ENCODE data around the gene PARD6B. TPM values are rescaled to one million over a fixed set of nuclear protein-coding genes. Genes with fewer than 3 reads are reported as not detected.
"Not testable (repeated sequence)": the region's sequence is repeated elsewhere in the genome, so short reads cannot be mapped to it uniquely, and the experiment has no call there.

The PARD6B gene
- total RNA-seq, 1 donor from 2014 or later, result 13.1 TPM

DNA sequence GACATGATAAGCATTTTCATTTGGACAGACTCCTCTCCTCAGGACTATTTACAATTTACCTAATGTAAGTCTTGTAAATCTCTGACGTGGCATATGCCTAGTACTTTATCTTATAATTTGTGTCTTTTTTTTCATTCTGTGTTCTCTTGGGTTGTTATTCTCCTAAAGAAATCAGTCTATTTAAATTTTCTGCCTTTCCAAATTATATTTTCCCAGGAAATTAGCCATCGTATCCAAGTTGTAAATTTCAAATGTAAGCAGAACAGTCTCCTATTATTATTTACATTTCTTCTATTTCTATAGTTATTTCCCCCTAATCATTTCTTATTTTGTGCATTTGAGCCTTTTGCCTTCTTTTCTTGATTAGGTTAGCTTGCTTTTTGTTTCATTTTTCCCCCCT lies 46.0 kb downstream of the PARD6B start:
- no peaks in the 10 kb centered on the region for H3K4me1 Mint-ChIP-seq (ENCODE audit: low read depth, unreplicated experiment)
- no peaks in the 10 kb centered on the region for H3K4me1 ChIP-seq (ENCODE audit: insufficient read depth, low read length)
- TF ChIP-seq EZH2 (IDR thresholded peaks at IDR 0.05; ENCODE audit: insufficient read depth, low read length), result no peak
- TF ChIP-seq, protein P1, sequence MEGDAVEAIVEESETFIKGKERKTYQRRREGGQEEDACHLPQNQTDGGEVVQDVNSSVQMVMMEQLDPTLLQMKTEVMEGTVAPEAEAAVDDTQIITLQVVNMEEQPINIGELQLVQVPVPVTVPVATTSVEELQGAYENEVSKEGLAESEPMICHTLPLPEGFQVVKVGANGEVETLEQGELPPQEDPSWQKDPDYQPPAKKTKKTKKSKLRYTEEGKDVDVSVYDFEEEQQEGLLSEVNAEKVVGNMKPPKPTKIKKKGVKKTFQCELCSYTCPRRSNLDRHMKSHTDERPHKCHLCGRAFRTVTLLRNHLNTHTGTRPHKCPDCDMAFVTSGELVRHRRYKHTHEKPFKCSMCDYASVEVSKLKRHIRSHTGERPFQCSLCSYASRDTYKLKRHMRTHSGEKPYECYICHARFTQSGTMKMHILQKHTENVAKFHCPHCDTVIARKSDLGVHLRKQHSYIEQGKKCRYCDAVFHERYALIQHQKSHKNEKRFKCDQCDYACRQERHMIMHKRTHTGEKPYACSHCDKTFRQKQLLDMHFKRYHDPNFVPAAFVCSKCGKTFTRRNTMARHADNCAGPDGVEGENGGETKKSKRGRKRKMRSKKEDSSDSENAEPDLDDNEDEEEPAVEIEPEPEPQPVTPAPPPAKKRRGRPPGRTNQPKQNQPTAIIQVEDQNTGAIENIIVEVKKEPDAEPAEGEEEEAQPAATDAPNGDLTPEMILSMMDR (IDR thresholded peaks at IDR 0.05; ENCODE audit: insufficient read depth, low read depth, low read length), result no peak
- H3K4me2 ChIP-seq (ENCODE audit: low read length), result no peak overlapping the region
- H3K79me2 ChIP-seq (ENCODE audit: insufficient read depth, low read length), result no peaks in the 10 kb centered on the region
- DNase-seq (ENCODE audit: low read depth), result no peak
- H3K27me3 ChIP-seq (ENCODE audit: insufficient read depth, low read length), result peaks cover 2% of the 10 kb centered on the region
- H2AFZ ChIP-seq (ENCODE audit: low read depth, low read length), result no peak overlapping the region
- no peak for FAIRE-seq
- no peaks in the 10 kb centered on the region for H3K36me3 Mint-ChIP-seq (ENCODE audit: low read depth, unreplicated experiment)
- H3K4me3 ChIP-seq (ENCODE audit: insufficient read depth, low read depth, low read length), result no peak overlapping the region
- H3K27me3 Mint-ChIP-seq (ENCODE audit: low read depth, unreplicated experiment), result no peaks in the 10 kb centered on the region
- H3K27ac ChIP-seq (ENCODE audit: low read depth, low read length), result no peak overlapping the region
- no peaks in the 10 kb centered on the region for H3K36me3 ChIP-seq (ENCODE audit: insufficient read depth, low read length)
- no peaks in the 10 kb centered on the region for H3K9me3 Mint-ChIP-seq (ENCODE audit: unreplicated experiment)
- no peak overlapping the region for H3K4me3 Mint-ChIP-seq (ENCODE audit: unreplicated experiment)
- H3K9me3 ChIP-seq (ENCODE audit: insufficient read depth, low read depth, low read length), result no peaks in the 10 kb centered on the region
- H3K27ac Mint-ChIP-seq (ENCODE audit: unreplicated experiment), result no peak overlapping the region
- no peak overlapping the region for H3K9ac ChIP-seq (ENCODE audit: low read length)
- no peaks in the 10 kb centered on the region for H4K20me1 ChIP-seq (ENCODE audit: insufficient read depth, low read length)

- not testable (repeated sequence) for H3K9me3 ChIP-seq (ENCODE audit: insufficient read depth, low read depth, low read length); H3K36me3 ChIP-seq (ENCODE audit: insufficient read depth, low read length); H3K4me3 Mint-ChIP-seq (ENCODE audit: unreplicated experiment); H3K4me1 Mint-ChIP-seq (ENCODE audit: low read depth, unreplicated experiment); H3K27ac Mint-ChIP-seq (ENCODE audit: unreplicated experiment); DNase-seq (ENCODE audit: low read depth); H3K27ac ChIP-seq (ENCODE audit: low read depth, low read length); H3K27me3 Mint-ChIP-seq (ENCODE audit: low read depth, unreplicated experiment); H3K79me2 ChIP-seq (ENCODE audit: insufficient read depth, low read length); H3K36me3 Mint-ChIP-seq (ENCODE audit: low read depth, unreplicated experiment); H3K9me3 Mint-ChIP-seq (ENCODE audit: unreplicated experiment); H3K4me3 ChIP-seq (ENCODE audit: insufficient read depth, low read depth, low read length); H4K20me1 ChIP-seq (ENCODE audit: insufficient read depth, low read length); H2AFZ ChIP-seq (ENCODE audit: low read depth, low read length); H3K27me3 ChIP-seq (ENCODE audit: insufficient read depth, low read length); H3K4me2 ChIP-seq (ENCODE audit: low read length); H3K4me1 ChIP-seq (ENCODE audit: insufficient read depth, low read length); H3K9ac ChIP-seq (ENCODE audit: low read length); FAIRE-seq
These were observed 47.6 kb downstream of the PARD6B start for GRCh38 chr20:50778994-50779393.

- TF ChIP-seq, protein P1 (IDR thresholded peaks at IDR 0.05; ENCODE audit: insufficient read depth, low read depth, low read length), result no peak
- no peak for TF ChIP-seq EZH2 (IDR thresholded peaks at IDR 0.05; ENCODE audit: insufficient read depth, low read length)
- Histone ChIP-seq H2AFZ (ENCODE audit: low read depth, low read length) (no peak overlapping the region), H4K20me1 (ENCODE audit: insufficient read depth, low read length) (no peaks in the 10 kb centered on the region), H3K4me2 (ENCODE audit: low read length) (no peak overlapping the region), H3K36me3 (ENCODE audit: insufficient read depth, low read length) (no peaks in the 10 kb centered on the region), H3K9ac (ENCODE audit: low read length) (no peak overlapping the region), H3K4me3 (ENCODE audit: insufficient read depth, low read depth, low read length) (no peak overlapping the region), H3K79me2 (ENCODE audit: insufficient read depth, low read length) (no peaks in the 10 kb centered on the region), H3K9me3 (ENCODE audit: insufficient read depth, low read depth, low read length) (no peaks in the 10 kb centered on the region), H3K27me3 (ENCODE audit: insufficient read depth, low read length) (no peaks in the 10 kb centered on the region), H3K4me1 (ENCODE audit: insufficient read depth, low read length) (no peaks in the 10 kb centered on the region), H3K27ac (ENCODE audit: low read depth, low read length) (no peak overlapping the region)
- Mint-ChIP-seq H3K36me3 (ENCODE audit: low read depth, unreplicated experiment) (peaks cover 2% of the 10 kb centered on the region), H3K27me3 (ENCODE audit: low read depth, unreplicated experiment) (no peaks in the 10 kb centered on the region), H3K27ac (ENCODE audit: unreplicated experiment) (no peak overlapping the region), H3K4me1 (ENCODE audit: low read depth, unreplicated experiment) (no peaks in the 10 kb centered on the region), H3K4me3 (ENCODE audit: unreplicated experiment) (no peak overlapping the region), H3K9me3 (ENCODE audit: unreplicated experiment) (no peaks in the 10 kb centered on the region)
- FAIRE-seq, result no peak
- DNase-seq (ENCODE audit: low read depth), result no peak
These were observed 52.0 kb downstream of the PARD6B start for GRCh38 chr20:50783390-50783789.

Measured in astrocyte (in vitro differentiated cells and primary cell).